Measurements from ENCODE around the gene NAALADL2. TPM values are rescaled to one million over a fixed set of nuclear protein-coding genes. Genes with fewer than 3 reads are reported as not detected.

NAALADL2 gene
- total RNA-seq: 100 to 1,000 TPM in 1 of 4 donors, 10 to 100 TPM in 1, 1 to 10 TPM in 1, under 1 TPM in 1; 0.26 to 218 (median 17.4) TPM

GRCh38 chr3:174859114-174859735 is at the start of gene NAALADL2:
TSS of gene NAALADL2 (plus strand) at chr3:174859334.
- TF ChIP-seq, protein P1, sequence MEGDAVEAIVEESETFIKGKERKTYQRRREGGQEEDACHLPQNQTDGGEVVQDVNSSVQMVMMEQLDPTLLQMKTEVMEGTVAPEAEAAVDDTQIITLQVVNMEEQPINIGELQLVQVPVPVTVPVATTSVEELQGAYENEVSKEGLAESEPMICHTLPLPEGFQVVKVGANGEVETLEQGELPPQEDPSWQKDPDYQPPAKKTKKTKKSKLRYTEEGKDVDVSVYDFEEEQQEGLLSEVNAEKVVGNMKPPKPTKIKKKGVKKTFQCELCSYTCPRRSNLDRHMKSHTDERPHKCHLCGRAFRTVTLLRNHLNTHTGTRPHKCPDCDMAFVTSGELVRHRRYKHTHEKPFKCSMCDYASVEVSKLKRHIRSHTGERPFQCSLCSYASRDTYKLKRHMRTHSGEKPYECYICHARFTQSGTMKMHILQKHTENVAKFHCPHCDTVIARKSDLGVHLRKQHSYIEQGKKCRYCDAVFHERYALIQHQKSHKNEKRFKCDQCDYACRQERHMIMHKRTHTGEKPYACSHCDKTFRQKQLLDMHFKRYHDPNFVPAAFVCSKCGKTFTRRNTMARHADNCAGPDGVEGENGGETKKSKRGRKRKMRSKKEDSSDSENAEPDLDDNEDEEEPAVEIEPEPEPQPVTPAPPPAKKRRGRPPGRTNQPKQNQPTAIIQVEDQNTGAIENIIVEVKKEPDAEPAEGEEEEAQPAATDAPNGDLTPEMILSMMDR (IDR thresholded peaks at IDR 0.05): no peak
- no peak for TF ChIP-seq POLR2A (IDR thresholded peaks at IDR 0.05)
- no peaks in the 10 kb centered on the region for H3K9me3 ChIP-seq
- no peak for DNase-seq

DNA sequence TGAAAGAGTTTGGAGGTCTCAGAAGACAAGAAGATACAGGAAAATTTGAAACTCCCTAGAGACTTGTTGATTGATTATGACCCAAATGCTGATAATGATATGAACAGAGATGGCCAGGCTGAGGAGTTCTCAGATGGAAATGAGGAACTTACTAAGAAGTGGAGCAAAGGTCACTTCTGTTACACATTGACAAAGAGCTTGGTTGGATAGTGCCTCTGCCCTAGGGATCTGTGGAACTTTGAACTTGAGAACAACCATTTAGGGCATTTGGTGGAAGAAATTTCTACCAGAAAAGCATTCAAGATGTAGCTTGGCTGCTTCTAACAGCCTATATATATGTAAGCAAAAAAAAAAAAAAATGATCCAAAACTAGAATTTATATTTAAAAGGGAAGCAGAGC is 48.9 kb upstream of the NAALADL2 start:
- Histone ChIP-seq H3K36me3 (no peaks in the 10 kb centered on the region), H3K4me1 (no peaks in the 10 kb centered on the region), H3K4me3 (no peak overlapping the region), H3K9me3 (no peaks in the 10 kb centered on the region), H3K27ac (no peak overlapping the region), H3K27me3 (no peaks in the 10 kb centered on the region)
- intact Hi-C loops (cut with DNase I; ENCODE audit: low total_unique reads): no loop called here
- TF ChIP-seq, protein P1 (IDR thresholded peaks at IDR 0.05): no peak
- TF ChIP-seq POLR2A (IDR thresholded peaks at IDR 0.05): no peak
- DNase-seq: no peak

More at GRCh38 chr3:174859114-174859735, at the start of gene NAALADL2:
- H3K4me1 ChIP-seq: no peaks in the 10 kb centered on the region
- no peaks in the 10 kb centered on the region for H3K36me3 ChIP-seq
- intact Hi-C loops (cut with DNase I; ENCODE audit: low total_unique reads): no loop called here
- H3K27ac ChIP-seq: no peak within 1 kb of the TSS
- no peaks in the 10 kb centered on the region for H3K27me3 ChIP-seq
- no peak within 1 kb of the TSS for H3K4me3 ChIP-seq

DNA sequence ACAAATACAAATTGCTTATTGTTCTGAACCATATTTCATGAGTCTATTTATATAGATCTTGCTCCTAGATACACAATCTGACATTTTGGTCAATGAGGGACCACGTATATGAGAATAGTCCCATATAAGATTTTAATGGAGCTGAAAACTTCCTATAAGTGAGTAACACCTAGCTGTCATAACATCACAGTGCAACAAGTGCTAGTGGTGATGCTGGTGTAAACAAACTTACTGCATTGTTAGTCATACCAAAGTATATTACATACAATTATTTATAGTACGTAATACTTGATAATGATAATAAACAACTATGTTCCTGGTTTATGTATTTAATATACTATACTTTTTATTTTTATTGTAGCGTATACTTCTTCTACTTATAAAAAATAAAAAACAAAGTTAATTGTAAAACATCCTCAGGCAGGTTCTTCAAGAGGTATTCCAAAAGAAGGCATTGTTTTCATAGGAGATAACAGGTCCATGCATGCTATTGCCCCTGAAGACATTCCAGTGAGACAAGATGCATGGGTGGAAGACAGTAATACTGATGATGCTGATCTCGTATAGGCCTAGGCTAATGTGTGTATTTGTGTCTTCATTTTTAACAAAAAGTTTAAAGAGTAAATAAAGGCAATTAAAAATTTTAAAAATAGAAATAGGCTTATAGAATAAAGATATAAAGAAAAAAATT is 46.8 kb upstream of the NAALADL2 start:
- H3K27ac ChIP-seq: no peak overlapping the region
- intact Hi-C loops (cut with DNase I; ENCODE audit: low total_unique reads): no loop called here
- H3K4me1 ChIP-seq: no peaks in the 10 kb centered on the region
- no peak for DNase-seq
- H3K9me3 ChIP-seq: no peaks in the 10 kb centered on the region
- H3K4me3 ChIP-seq: no peak overlapping the region
- TF ChIP-seq POLR2A (IDR thresholded peaks at IDR 0.05): no peak
- TF ChIP-seq, protein P1 (IDR thresholded peaks at IDR 0.05): no peak
- H3K27me3 ChIP-seq: no peaks in the 10 kb centered on the region
- no peaks in the 10 kb centered on the region for H3K36me3 ChIP-seq

GRCh38 chr3:174815750-174816149 is 43.4 kb upstream of the NAALADL2 start:
- no peaks in the 10 kb centered on the region for H3K36me3 ChIP-seq
- H3K4me3 ChIP-seq: no peak overlapping the region
- no peaks in the 10 kb centered on the region for H3K4me1 ChIP-seq
- H3K27ac ChIP-seq: no peak overlapping the region
- intact Hi-C loops (cut with DNase I; ENCODE audit: low total_unique reads): no loop called here
- TF ChIP-seq, protein P1 (IDR thresholded peaks at IDR 0.05): no peak
- no peak for TF ChIP-seq POLR2A (IDR thresholded peaks at IDR 0.05)
- no peaks in the 10 kb centered on the region for H3K27me3 ChIP-seq
- H3K9me3 ChIP-seq: no peaks in the 10 kb centered on the region
- DNase-seq: no peak

GRCh38 chr3:174820885-174821284 is 38.2 kb upstream of the NAALADL2 start:
- no peak for DNase-seq
- H3K27me3 ChIP-seq: no peaks in the 10 kb centered on the region
- H3K4me1 ChIP-seq: no peaks in the 10 kb centered on the region
- H3K4me3 ChIP-seq: no peak overlapping the region
- H3K36me3 ChIP-seq: no peaks in the 10 kb centered on the region
- TF ChIP-seq, protein P1 (IDR thresholded peaks at IDR 0.05): no peak
- no peak for TF ChIP-seq POLR2A (IDR thresholded peaks at IDR 0.05)
- intact Hi-C loops (cut with DNase I; ENCODE audit: low total_unique reads): no loop called here
- no peak overlapping the region for H3K27ac ChIP-seq
- H3K9me3 ChIP-seq: no peaks in the 10 kb centered on the region

All from uterus (tissue), 4 donors.